GM18861 (cell line): Measurements from ENCODE around the gene OGFOD3.
"Not testable (repeated sequence)": the region's sequence is repeated elsewhere in the genome, so short reads cannot be mapped to it uniquely, and the experiment has no call there.

Experiments
- ATAC-seq: cut with Tn5 transposase; IDR thresholded peaks from one replicate; pipeline ENCODE4 v1.9.1; 2021; ENCODE audit not compliant: unreplicated experiment

The OGFOD3 gene

DNA sequence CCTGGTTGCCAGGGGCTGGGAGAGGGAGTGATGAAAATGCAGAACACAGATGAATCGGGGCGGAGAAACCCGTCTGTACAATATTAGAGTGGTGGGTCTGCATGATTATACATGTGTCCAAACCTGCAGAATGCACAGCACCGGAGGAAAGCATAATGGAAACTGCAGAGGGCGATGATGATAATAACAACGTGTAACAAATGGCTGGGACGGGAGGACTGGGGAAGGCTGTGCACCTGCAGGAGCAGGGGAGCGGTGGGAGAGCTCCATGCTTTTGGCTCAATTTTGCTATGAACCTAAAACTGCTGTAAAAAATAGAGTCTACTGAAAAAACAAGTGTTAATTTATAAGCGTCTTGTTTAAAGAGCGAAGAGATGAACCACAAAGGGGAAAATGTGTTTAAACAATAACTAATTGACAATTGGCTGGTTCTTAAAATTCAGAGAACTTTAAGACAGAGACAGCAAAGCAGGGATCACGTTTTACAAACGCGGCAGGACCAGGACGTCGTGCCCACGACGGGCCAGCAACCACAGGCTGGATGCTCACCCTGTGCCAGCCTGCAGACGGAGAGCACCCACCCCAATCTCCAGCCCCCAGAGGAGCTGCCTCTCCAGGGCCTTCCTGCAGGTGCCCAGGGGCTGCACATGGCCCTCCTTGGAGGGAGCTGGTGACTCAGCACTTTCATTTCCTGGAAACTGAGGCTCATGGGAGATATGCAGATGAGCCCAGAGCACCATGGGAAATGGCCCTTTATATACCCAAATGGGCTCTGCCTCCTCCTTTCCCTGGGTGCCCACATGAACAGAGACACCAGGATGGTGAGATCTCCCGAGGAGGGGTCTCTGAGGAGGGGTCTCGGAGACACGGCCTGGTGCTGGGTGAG, 59.7 kb downstream of the OGFOD3 start, which contains the start of gene TEX19:
Gene TEX19 (plus strand): TSS at position 783 of the 886 bp plus-strand sequence. CDS start 2,904 bp downstream, outside the sequence.
- ATAC-seq = no peak

- no peak for ATAC-seq
Observed at GRCh38 chr17:82357394-82357793, 61.0 kb downstream of the OGFOD3 start.

- ATAC-seq = no peak
Observed at GRCh38 chr17:82356845-82357355, 61.5 kb downstream of the OGFOD3 start.

DNA sequence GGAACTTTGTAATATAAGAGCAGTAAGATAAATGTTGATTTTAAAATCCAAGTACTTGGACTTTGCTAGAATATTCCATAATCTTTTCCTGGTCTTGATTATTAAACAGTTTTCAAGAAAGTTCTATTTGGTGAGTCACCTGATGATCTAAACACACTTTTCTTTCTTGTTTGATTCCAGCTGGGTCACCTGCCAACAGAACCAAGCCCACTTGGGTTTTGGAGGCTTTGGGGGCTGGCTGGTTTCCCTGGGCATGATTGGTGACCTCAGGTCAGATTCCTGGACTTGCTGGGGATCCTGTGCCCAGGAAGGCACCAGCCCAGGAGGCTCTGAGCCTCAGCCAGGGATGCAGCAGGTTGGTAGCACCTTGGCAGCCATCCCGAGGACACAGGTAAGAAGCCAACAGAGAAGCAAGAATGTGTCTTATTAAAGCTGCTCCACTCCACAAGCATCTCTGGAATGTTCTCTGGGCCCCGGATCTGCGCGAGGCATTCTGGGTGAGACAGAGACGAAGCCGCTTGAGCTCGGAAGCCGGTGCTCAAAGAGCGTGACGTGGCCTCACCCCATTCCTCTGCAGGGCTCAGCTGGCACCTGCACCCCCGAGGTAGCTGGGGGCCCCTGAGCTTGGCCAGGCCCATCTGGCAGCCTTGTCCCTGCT, 62.5 kb downstream of the OGFOD3 start:
- ATAC-seq = no peak

DNA sequence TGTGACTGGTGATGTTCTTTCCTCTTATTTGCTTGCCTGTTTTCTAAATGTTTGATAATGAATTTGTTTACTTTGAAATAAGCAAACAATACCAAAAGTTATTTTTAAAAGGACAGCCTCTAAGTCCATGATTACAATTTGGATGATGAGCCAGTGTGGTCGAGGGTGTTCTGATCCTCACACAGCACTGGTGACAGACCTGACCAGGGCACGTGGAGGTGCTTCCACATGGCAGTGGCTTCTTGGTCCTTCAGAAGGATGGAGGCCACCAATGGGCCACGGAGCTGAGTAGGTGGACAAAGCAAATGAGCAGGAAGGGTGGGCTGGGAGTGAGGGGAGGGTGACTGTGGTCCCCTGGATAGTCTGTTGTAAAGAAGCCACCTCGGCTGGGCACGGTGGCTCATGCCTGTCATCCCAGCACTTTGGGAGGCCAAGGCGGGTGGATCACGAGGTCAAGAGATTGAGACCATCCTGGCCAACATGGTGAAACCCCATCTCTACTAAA, 63.5 kb downstream of the OGFOD3 start:
- ATAC-seq = no peak

GRCh38 chr17:82353484-82353883, 64.9 kb downstream of the OGFOD3 start:
- ATAC-seq = no peak

GRCh38 chr17:82351713-82352488, 66.5 kb downstream of the OGFOD3 start:
- ATAC-seq = no peak

- ATAC-seq = peak; percentile 69
Observed at GRCh38 chr17:82351254-82351712, 67.1 kb downstream of the OGFOD3 start.

DNA sequence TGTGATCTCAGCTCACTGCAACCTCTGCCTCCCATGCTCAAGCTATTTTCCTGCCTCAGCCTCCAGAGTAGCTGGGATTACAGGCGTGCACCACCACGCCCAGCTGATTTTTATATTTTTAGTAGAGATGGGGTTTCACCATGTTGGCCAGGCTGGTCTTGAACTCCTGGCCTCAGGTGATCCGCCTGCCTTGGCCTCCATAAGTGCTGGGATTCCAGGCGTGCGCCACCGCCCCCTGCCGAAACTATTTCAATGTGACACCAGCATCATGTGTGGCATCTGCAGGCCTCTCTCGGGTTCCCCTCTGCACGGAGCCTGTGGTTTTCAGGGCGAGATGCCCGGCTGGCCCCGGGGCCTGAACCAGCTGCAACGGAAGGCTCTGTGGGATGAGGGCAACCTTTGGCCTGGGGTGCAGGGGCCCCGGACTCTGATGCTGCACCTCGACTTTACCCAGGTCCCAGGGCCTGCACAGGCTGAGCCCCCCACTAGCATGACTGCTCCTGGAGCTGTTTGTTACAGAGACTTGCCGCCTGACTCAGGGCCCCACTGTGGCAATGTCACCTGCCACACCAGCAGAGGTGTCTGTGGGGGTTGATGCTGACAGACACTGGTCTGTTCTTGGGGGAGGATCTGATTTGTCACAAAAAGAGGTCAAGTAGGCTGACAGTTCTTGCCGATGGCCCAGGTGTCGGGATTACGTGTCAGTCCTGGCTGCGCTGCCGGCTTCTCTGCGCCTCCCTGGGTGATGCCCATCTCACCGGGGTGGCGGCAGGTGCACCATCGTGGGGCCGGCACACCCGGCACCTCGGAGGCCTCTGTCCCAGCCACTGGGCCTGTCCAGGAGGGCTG, 68.0 kb downstream of the OGFOD3 start:
- no peak for ATAC-seq

GRCh38 chr17:82349287-82349701, 69.1 kb downstream of the OGFOD3 start:
- ATAC-seq = no peak

DNA sequence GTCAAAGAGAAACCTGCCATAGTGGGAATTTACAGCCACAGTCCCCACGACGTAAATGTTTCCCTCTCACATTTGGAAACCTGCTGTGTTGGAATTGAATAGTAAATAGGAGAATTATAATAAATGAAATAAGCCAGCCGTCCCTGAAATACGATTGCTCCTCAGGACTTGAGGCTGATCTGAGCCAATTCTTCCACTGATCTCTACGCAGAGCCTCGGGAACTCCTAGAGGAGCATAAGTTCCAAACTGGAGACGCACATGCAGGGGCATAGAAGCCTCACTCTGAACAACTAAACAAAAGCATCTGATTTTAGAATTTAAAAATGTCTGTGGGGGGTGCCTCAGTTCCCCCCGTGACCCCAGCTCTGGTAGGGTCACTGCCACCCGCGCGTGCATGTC, 69.5 kb downstream of the OGFOD3 start:
- ATAC-seq = no peak

GRCh38 chr17:82348434-82348833, 70.0 kb downstream of the OGFOD3 start:
- ATAC-seq = no peak

GRCh38 chr17:82347994-82348393, 70.4 kb downstream of the OGFOD3 start:
- ATAC-seq = not testable (repeated sequence)

DNA sequence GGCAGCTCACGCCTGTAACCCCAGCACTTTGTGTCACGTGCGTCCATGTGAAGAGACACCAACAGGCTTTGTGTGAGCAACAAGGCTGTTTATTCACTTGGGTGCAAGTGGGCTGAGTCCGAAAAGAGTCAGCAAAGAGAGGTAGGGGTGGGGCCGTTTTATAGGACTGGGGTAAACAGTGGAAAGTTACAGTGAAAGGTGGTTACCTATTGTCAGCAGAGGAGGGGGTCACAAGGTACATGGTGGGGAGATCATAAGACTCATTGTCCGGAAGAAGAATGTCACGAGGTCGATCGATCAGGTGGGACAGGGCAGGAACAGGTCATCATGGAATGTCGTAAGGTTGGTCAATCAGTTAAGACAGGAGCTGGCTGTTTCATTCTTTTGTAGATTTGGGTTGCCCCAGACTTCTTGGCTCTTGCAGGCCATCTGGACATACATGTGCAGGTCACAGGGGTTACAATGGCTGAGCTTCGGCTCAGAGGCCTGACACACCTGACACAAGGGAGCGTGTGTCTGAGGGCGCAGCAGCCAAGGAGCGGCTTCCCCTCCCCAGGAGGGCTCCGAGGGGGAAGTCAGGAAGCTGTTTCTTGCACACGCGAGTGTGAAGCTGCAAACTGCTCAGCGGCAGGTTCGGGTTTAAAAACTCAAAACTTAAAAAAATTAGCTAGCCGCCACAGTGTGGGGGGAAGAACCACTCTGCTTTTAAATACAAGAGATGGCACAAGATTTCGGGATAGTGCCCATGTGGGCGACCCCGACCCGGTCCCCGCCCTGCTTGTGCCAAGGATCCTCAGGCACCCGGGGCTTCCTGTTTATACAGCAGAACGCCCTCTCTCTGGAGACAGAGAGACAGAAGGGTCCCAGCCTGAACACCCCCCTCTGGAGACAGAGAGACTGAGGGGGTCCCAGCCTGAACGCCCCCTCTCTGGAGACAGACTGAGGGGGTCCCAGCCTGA, 71.8 kb downstream of the OGFOD3 start:
- ATAC-seq = no peak

- no peak for ATAC-seq
Observed at GRCh38 chr17:82345151-82345976, 73.0 kb downstream of the OGFOD3 start.

- no peak for ATAC-seq
Observed at GRCh38 chr17:82344175-82344907, 74.0 kb downstream of the OGFOD3 start.

- no peak for ATAC-seq
Observed at GRCh38 chr17:82343560-82343959, 74.8 kb downstream of the OGFOD3 start.
